ENCODE measurements around the gene RBFOX2. TPM values are rescaled to one million over a fixed set of nuclear protein-coding genes. Genes with fewer than 3 reads are reported as not detected.

The RBFOX2 gene
- total RNA-seq, 1 donor from 2014 or later = 58.1 TPM

GRCh38 chr22:35697142-35697541 lies 331.5 kb downstream of the RBFOX2 start:
- TF ChIP-seq, protein P1, sequence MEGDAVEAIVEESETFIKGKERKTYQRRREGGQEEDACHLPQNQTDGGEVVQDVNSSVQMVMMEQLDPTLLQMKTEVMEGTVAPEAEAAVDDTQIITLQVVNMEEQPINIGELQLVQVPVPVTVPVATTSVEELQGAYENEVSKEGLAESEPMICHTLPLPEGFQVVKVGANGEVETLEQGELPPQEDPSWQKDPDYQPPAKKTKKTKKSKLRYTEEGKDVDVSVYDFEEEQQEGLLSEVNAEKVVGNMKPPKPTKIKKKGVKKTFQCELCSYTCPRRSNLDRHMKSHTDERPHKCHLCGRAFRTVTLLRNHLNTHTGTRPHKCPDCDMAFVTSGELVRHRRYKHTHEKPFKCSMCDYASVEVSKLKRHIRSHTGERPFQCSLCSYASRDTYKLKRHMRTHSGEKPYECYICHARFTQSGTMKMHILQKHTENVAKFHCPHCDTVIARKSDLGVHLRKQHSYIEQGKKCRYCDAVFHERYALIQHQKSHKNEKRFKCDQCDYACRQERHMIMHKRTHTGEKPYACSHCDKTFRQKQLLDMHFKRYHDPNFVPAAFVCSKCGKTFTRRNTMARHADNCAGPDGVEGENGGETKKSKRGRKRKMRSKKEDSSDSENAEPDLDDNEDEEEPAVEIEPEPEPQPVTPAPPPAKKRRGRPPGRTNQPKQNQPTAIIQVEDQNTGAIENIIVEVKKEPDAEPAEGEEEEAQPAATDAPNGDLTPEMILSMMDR (IDR thresholded peaks at IDR 0.05) = no peak
- no peak overlapping the region for H3K27ac ChIP-seq

GRCh38 chr22:35695202-35695601 lies 333.4 kb downstream of the RBFOX2 start:
- TF ChIP-seq, protein P1 (IDR thresholded peaks at IDR 0.05) = no peak
- Histone ChIP-seq H3K4me1 (no peaks in the 10 kb centered on the region), H3K27me3 (no peaks in the 10 kb centered on the region), H3K9me3 (no peaks in the 10 kb centered on the region), H3K36me3 (no peaks in the 10 kb centered on the region), H3K4me3 (no peak overlapping the region), H3K27ac (no peak overlapping the region)
- DNase-seq (ENCODE audit: low spot score in 2 of 2) = no peak
- intact Hi-C loops (cut with DNase I) = no loop called here

More at GRCh38 chr22:35697142-35697541, 331.5 kb downstream of the RBFOX2 start:
- no peak for DNase-seq (ENCODE audit: low spot score in 2 of 2)
- H3K4me1 ChIP-seq = no peaks in the 10 kb centered on the region
- no peak overlapping the region for H3K4me3 ChIP-seq
- intact Hi-C loops (cut with DNase I) = no loop called here
- H3K27me3 ChIP-seq = no peaks in the 10 kb centered on the region
- H3K36me3 ChIP-seq = no peaks in the 10 kb centered on the region
- H3K9me3 ChIP-seq = no peaks in the 10 kb centered on the region

DNA sequence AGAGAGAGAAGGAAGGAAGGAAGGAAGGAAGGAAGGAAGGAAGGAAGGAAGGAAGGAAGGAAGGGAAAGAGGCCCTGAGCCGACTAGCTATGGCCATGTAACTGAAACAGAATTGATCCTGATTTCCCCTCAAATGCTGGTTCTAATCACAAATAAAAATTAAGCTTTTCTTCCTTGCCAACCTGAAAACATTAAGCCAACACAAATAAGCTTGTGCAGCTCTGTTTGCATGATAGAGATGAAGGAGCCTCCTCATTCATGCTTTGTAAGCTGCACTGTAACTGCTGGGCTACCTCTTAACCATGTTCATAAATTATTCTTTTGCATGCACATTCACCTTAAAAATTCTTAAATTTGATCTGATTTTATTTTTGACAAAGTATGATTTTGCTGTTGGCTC lies 338.6 kb downstream of the RBFOX2 start:
- Histone ChIP-seq H3K27ac (no peak overlapping the region), H3K4me3 (no peak overlapping the region), H3K27me3 (no peaks in the 10 kb centered on the region), H3K4me1 (no peaks in the 10 kb centered on the region), H3K9me3 (no peaks in the 10 kb centered on the region), H3K36me3 (no peaks in the 10 kb centered on the region)
- intact Hi-C loops (cut with DNase I) = no loop called here
- TF ChIP-seq, protein P1 (IDR thresholded peaks at IDR 0.05) = no peak
- no peak for DNase-seq (ENCODE audit: low spot score in 2 of 2)

DNA sequence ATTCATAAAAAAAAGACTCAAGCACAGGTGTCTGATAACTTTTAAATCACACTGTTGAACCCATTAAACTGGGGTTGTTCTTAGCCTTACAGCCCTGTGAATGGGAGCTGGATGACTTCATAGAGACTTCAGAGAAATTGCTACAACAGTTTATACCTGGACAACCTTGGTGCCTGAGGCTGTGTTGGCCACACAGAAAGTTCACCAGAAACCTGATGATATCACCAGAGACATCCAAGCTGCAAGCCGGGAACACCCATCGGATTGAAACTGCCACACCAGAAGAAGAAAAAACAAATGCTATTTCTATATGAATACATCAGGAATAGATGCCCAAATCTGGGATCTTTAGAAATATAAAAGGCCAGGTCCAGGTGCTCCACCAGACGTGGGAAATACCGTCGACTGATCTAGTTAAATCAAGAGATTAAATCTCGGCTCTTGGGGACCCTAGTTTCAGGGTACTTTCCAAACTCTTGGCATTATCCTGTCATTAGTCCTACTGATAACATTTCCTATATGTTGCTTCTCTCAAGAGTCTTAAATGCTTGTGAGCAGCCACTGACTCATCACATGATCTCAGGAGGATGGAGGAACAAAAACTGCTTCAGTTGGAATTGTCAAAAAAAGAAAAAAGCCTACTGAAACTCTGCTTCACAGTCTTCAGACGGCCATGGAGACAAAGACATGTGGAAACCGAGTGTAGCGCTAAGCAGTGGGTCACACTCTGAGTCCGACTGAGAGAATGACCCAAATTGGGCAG lies 339.5 kb downstream of the RBFOX2 start:
- no peak for DNase-seq (ENCODE audit: low spot score in 2 of 2)
- intact Hi-C loops (cut with DNase I) = no loop called here
- Histone ChIP-seq H3K36me3 (no peaks in the 10 kb centered on the region), H3K4me3 (no peak overlapping the region), H3K27me3 (no peaks in the 10 kb centered on the region), H3K9me3 (no peaks in the 10 kb centered on the region), H3K4me1 (no peaks in the 10 kb centered on the region), H3K27ac (no peak overlapping the region)
- TF ChIP-seq, protein P1 (IDR thresholded peaks at IDR 0.05) = no peak

Other genes starting within 250 kb of the RBFOX2 start
- gene APOL3, start 131.9 kb upstream of the RBFOX2 start, total RNA-seq = 47.3 TPM
- gene APOL4, start 173.0 kb upstream of the RBFOX2 start, total RNA-seq = not detected
- gene APOL2, start 210.7 kb upstream of the RBFOX2 start, total RNA-seq = 34.3 TPM
- gene APOL1, start 224.3 kb upstream of the RBFOX2 start, total RNA-seq = 30.1 TPM

Data from ascending aorta (tissue), 2 donors.